GM19438 (cell line): Measurements from ENCODE around the gene CLASP1.
"Not testable (repeated sequence)": the region's sequence is repeated elsewhere in the genome, so short reads cannot be mapped to it uniquely, and the experiment has no call there.

ENCODE experiments used
- ATAC-seq: cut with Tn5 transposase; IDR thresholded peaks from one replicate; pipeline ENCODE4 v1.9.1; 2021; ENCODE audit warnings: low read depth; ENCODE audit not compliant: unreplicated experiment

Gene CLASP1

GRCh38 chr2:121387591-121388325 lies 261.5 kb downstream of the CLASP1 start:
- ATAC-seq = no peak

- ATAC-seq = no peak
Measured at GRCh38 chr2:121386707-121387106, 262.6 kb downstream of the CLASP1 start.

GRCh38 chr2:121386102-121386501 lies 263.2 kb downstream of the CLASP1 start:
- no peak for ATAC-seq

GRCh38 chr2:121382744-121383143 lies 266.5 kb downstream of the CLASP1 start:
- no peak for ATAC-seq

- ATAC-seq = no peak
Measured at GRCh38 chr2:121377646-121378045, 271.6 kb downstream of the CLASP1 start.

GRCh38 chr2:121376535-121377250 lies 272.6 kb downstream of the CLASP1 start:
- ATAC-seq = no peak

- no peak for ATAC-seq
Measured at GRCh38 chr2:121375621-121376159, 273.6 kb downstream of the CLASP1 start.

GRCh38 chr2:121374412-121375075 lies 274.7 kb downstream of the CLASP1 start:
- ATAC-seq = not testable (repeated sequence)

GRCh38 chr2:121372721-121373353 lies 276.4 kb downstream of the CLASP1 start:
- ATAC-seq = no peak

GRCh38 chr2:121372082-121372481 lies 277.2 kb downstream of the CLASP1 start:
- ATAC-seq = no peak

GRCh38 chr2:121368836-121369235 lies 280.4 kb downstream of the CLASP1 start:
- no peak for ATAC-seq

- ATAC-seq = no peak
Measured at GRCh38 chr2:121368155-121368554, 281.1 kb downstream of the CLASP1 start.

- no peak for ATAC-seq
Measured at GRCh38 chr2:121367246-121367900, 281.9 kb downstream of the CLASP1 start.

- no peak for ATAC-seq
Measured at GRCh38 chr2:121366040-121366439, 283.2 kb downstream of the CLASP1 start.

- no peak for ATAC-seq
Measured at GRCh38 chr2:121365061-121365460, 284.2 kb downstream of the CLASP1 start.

GRCh38 chr2:121363632-121364420 lies 285.4 kb downstream of the CLASP1 start:
- no peak for ATAC-seq

- no peak for ATAC-seq
Measured at GRCh38 chr2:121362774-121363173, 286.5 kb downstream of the CLASP1 start.

GRCh38 chr2:121362226-121362625 lies 287.0 kb downstream of the CLASP1 start:
- no peak for ATAC-seq

GRCh38 chr2:121360566-121361300 lies 288.5 kb downstream of the CLASP1 start:
- no peak for ATAC-seq
